Psoas muscle (tissue), 8 donors: Measurements from ENCODE around the gene TPO. TPM values are rescaled to one million over a fixed set of nuclear protein-coding genes. Genes with fewer than 3 reads are reported as not detected.

ENCODE experiments used
- ATAC-seq, 4 donors: fragments of 200-7000 bp; cut with Tn5 transposase; one replicate each; pipeline ENCODE4 v1.9.1; 2020; ENCODE audit warnings: moderate library complexity in 3 of 4, mild to moderate bottlenecking in 2 of 4
- DNase-seq, 2 donors: peaks; one replicate each; pipeline ENCODE4 v3.0.0-alpha.2; 2020
- H3K27ac ChIP-seq: fragments of 200-600 bp; one replicate; pipeline ENCODE4 v1.8.0; 2022
- H3K27me3 ChIP-seq, 3 donors: fragments of 200-600 bp in 1 of 3; one replicate each; pipeline versions ENCODE4 v1.6.1 to v1.8.0; 2013 to 2022; ENCODE audit warnings: low read length in 2 of 3, mild to moderate bottlenecking in 2 of 3, moderate library complexity in 1 of 3; ENCODE audit not compliant: insufficient read depth in 3 of 3
- H3K36me3 ChIP-seq, 2 donors: fragments of 200-600 bp in 1 of 2; one replicate each; pipeline versions ENCODE4 v1.6.1 to v1.8.0; 2013 to 2022; ENCODE audit warnings: low read depth in 1 of 2, mild to moderate bottlenecking in 1 of 2, moderate library complexity in 1 of 2; ENCODE audit not compliant: insufficient read depth in 1 of 2
- H3K4me1 ChIP-seq: fragments of 200-600 bp; one replicate; pipeline ENCODE4 v1.8.0; 2022
- H3K4me3 ChIP-seq: fragments of 200-600 bp; one replicate; pipeline ENCODE4 v1.8.0; 2022; ENCODE audit warnings: mild to moderate bottlenecking
- H3K9me3 ChIP-seq: fragments of 200-600 bp; one replicate; pipeline ENCODE4 v1.8.0; 2022
- WGBS, 3 donors: extraction: QIAGEN DNeasy Blood & Tissue Kit; methylation state at CpG; one replicate each; pipeline versions ENCODE4 v1.1.6 to v1.1.7; 2013; 5-methylcytosine and 5-hydroxymethylcytosine counted together
- intact Hi-C, 2 donors: fragments of 100-400 bp; cut with DNase I; formaldehyde crosslinking; loops; one replicate each; pipeline versions ENCODE4 v1.11.0 to v1.14.2; 2022
- polyA plus RNA-seq, 3 donors: library from polyadenylated mRNA; stranded (reverse); fragments of 200-250 nt; gene quantifications; one replicate each; pipeline ENCODE4 v1.2.3, GENCODE V29; 2013
- total RNA-seq, 4 donors: library from RNA; stranded (reverse); fragmentation: NEBNext Ultra II Directional in 2 of 4; extraction: Animal tissue kit (Norgen Biotek cat#: 25700) in 2 of 4; gene quantifications; one replicate each; pipeline versions ENCODE4 v1.2.1 to v1.2.4, GENCODE V29; 2021 to 2023
- TF ChIP-seq, protein P1 (sequence below): fragments of 200-600 bp; IDR thresholded peaks from one replicate; pipeline ENCODE4 v1.8.0; 2022; ENCODE audit warnings: antibody characterized with exemption
- donor health status: healthy with polysubstance abuse.
- donor health status: DM: no; HTN: no; CAD: no; lungs with moderate emphysema.
- donor health status: Bipolar disorder and iron deficiency.
- donor health status: healthy.
- donor health status: DM: yes; HTN: yes; CAD: no.
- donor health status: DM: no; HTN: no; CAD: no.
- donor health status: DM: no; HTN: no; CAD: no.
- donor health status: DM: yes; HTN: yes; CAD: no.

Gene TPO
- total and polyA plus RNA-seq, 7 donors, result 2.1 to 4.5 (median 3.8) TPM

DNA sequence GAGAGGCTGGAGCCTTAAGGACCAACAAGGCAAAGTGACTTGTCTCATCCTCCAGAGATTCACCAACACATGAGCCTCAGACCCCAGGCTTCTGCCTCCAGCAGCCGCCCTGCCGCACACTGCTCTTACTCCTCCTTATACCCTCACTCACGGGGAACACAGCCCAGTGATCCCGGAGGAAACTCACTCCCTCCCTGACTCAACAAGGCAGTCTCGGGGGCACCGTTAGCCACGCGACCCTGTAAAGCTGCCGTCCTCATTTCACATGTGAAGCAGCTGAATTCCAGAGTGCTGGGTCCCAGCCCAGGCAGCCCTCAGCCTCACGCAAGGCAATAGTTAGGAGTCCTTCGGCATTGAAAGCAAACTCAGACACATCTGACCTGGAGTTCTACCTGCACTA, 129.7 kb downstream of the TPO start:
- Histone ChIP-seq H3K27me3 (peaks cover 0 to 18% (median 10%) of the 10 kb centered on the region in 3 donors), H3K4me1 (no peaks in the 10 kb centered on the region), H3K27ac (no peak overlapping the region), H3K4me3 (no peak overlapping the region), H3K9me3 (no peaks in the 10 kb centered on the region), H3K36me3 (no peaks in the 10 kb centered on the region)
- TF ChIP-seq, protein P1, sequence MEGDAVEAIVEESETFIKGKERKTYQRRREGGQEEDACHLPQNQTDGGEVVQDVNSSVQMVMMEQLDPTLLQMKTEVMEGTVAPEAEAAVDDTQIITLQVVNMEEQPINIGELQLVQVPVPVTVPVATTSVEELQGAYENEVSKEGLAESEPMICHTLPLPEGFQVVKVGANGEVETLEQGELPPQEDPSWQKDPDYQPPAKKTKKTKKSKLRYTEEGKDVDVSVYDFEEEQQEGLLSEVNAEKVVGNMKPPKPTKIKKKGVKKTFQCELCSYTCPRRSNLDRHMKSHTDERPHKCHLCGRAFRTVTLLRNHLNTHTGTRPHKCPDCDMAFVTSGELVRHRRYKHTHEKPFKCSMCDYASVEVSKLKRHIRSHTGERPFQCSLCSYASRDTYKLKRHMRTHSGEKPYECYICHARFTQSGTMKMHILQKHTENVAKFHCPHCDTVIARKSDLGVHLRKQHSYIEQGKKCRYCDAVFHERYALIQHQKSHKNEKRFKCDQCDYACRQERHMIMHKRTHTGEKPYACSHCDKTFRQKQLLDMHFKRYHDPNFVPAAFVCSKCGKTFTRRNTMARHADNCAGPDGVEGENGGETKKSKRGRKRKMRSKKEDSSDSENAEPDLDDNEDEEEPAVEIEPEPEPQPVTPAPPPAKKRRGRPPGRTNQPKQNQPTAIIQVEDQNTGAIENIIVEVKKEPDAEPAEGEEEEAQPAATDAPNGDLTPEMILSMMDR, result no peak
- WGBS, 3 donors, result 80 to 82% (median 81%) methylated on average over 11 of the region's 11 CpGs
- no peak for ATAC-seq
- DNase-seq, result no peak
- intact Hi-C loops, result loop anchor here (10.0 kb wide), 2 partner anchors 688 to 828 kb away; no protein-coding TSS in a partner anchor

DNA sequence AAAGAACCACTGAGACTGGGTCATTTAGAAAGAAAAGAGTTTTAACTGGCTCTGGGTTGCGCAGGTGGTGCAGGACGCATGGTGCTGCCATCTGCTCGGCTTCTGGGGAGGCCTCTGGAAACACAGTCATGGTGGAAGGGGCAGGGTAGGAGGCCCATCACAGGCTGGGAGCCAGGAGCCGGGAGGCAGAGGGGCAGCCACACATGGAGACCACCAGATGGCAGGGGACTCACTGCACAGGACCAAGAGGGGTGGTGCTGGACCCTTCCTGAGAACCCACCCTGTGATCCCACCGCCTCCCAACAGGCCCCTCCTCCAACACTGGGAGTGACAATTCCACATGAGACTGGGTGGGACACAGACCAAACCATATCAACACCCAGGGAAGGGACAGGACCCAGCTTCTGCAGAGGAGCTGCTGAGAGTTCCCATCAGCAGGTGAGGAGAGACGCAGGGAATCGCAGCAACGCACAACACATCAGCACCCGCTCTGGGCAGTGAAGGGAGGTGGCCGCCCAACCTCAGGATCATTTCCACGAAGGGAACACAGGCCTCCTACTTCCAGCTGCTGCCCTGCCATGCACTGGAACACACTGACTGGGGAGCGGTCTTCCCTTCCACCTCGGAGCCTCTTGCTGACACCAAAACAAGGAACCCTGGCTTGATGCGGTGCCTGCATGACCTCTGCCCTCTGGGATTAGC, 130.7 kb downstream of the TPO start:
- no peak overlapping the region for H3K27ac ChIP-seq
- TF ChIP-seq, protein P1, result no peak
- H3K27me3 ChIP-seq, result peaks cover 0 to 15% (median 11%) of the 10 kb centered on the region in 3 donors
- WGBS, 3 donors, result 93 to 94% (median 93%) methylated on average over 14 of the region's 14 CpGs
- no peaks in the 10 kb centered on the region for H3K9me3 ChIP-seq
- DNase-seq (no peak), ATAC-seq (no peak)
- H3K4me1 ChIP-seq, result no peaks in the 10 kb centered on the region
- intact Hi-C loops, result loop anchor here (10.0 kb wide), 2 partner anchors 689 to 829 kb away; no protein-coding TSS in a partner anchor
- no peaks in the 10 kb centered on the region for H3K36me3 ChIP-seq
- H3K4me3 ChIP-seq, result no peak overlapping the region

DNA sequence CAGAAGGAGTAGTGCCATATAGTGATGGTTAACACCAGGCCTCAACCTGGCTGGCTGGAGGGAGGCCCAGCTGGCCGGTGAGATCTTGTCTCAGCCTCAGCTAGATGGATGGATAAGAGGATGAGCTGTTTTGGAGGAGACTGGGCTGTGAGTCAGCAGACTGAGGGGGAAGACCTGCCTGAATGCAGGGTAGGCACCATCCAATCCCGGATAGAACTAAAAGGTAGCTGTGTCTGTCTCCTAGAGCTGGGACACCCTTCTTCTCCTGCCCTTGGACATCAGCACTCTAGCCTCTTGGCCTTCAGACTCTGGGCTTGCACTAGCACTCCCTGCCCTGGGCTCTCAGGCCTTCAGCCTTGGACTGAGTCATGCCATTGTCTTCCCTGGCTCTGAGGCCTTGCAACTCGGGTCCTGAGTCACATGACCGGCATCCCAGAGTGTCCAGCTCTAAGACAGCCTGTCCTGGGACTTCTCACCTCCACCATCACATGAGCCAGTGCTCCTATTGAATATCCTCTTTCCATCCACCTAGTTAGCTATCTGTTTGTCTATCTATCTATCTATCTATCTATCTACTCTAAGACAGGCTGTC, 131.3 kb downstream of the TPO start:
- DNase-seq (no peak), ATAC-seq (peak in 1 of 4 donors; percentile 36)
- no peaks in the 10 kb centered on the region for H3K9me3 ChIP-seq
- 72 to 85% (median 78%) methylated on average over 4 of the region's 4 CpGs for WGBS, 3 donors
- H3K36me3 ChIP-seq, result no peaks in the 10 kb centered on the region
- H3K27ac ChIP-seq, result no peak overlapping the region
- intact Hi-C loops, result loop anchor here (5.0 to 10.0 kb wide), 3 partner anchors 592 to 830 kb away; partner anchors contain the start of gene SNTG2 (in 1 of the 2)
- TF ChIP-seq, protein P1, result no peak
- H3K4me3 ChIP-seq, result no peak overlapping the region
- H3K27me3 ChIP-seq, result peaks cover 0 to 15% (median 8%) of the 10 kb centered on the region in 3 donors
- H3K4me1 ChIP-seq, result no peaks in the 10 kb centered on the region

DNA sequence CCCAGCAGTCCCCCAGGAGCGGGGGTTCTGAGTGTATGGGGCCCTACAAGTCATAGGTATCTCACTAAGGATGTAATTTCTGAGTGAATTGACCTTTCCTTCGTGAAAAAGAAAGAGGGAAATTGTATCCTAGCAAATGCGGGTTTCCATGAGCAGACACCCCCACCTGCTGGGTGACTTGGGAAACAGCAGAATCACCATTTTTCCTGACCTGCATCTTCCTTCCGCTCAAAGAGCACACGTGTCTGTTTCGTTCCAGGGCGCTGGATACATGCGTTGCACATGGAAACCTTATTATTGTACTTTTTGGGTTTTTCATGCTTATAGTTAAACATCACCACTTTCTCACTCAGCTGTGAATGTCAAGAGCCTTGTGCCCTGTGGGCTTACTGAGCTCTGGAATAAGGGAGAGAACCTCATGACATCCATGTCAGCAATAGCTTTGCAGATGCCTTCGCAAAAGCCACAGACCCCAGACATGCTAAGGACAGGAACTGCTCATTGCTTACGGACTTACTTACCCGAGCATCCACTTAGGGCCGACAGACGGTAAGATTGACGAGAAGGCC, 132.8 kb downstream of the TPO start:
- no peak for DNase-seq
- ATAC-seq, result no peak
- H3K27me3 ChIP-seq, result peaks cover 0 to 15% (median 6%) of the 10 kb centered on the region in 3 donors
- H3K4me1 ChIP-seq, result peaks cover 5% of the 10 kb centered on the region
- intact Hi-C loops, result loop anchor here (5.0 to 10.0 kb wide), 3 partner anchors 594 to 831 kb away; partner anchors contain the start of gene SNTG2 (in 1 of the 2)
- H3K36me3 ChIP-seq, result no peaks in the 10 kb centered on the region
- H3K4me3 ChIP-seq, result no peak overlapping the region
- TF ChIP-seq, protein P1, result peak; percentile 59
- 38 to 40% (median 38%) methylated on average over 14 of the region's 14 CpGs for whole genome bisulfite sequencing, 3 donors
- H3K9me3 ChIP-seq, result no peaks in the 10 kb centered on the region
- H3K27ac ChIP-seq, result no peak overlapping the region
